Brain microvascular endothelial cell (primary cell): ENCODE data around the gene GDAP2.
"Not testable (repeated sequence)": the region's sequence is repeated elsewhere in the genome, so short reads cannot be mapped to it uniquely, and the experiment has no call there.

Experiments
- DNase-seq: peaks from one replicate; pipeline ENCODE4 v3.0.0-alpha.2; 2020
- H3K27ac ChIP-seq: fragments of 250-450 bp; sonication (Bioruptor Pico); 2 replicates; pipeline ENCODE4 v1.5.1; 2020; ENCODE audit warnings: mild to moderate bottlenecking, moderate library complexity
- H3K27me3 ChIP-seq: fragments of 250-450 bp; sonication (Bioruptor Pico); replicated peaks from 2 replicates; pipeline ENCODE4 v1.5.1; 2020; ENCODE audit warnings: mild to moderate bottlenecking
- H3K36me3 ChIP-seq: fragments of 250-450 bp; sonication (Bioruptor Pico); replicated peaks from 2 replicates; pipeline ENCODE4 v1.5.1; 2020; ENCODE audit warnings: mild to moderate bottlenecking
- H3K4me3 ChIP-seq: 2 replicates; pipeline ENCODE4 v1.5.1; 2011; ENCODE audit warnings: low read depth, mild to moderate bottlenecking, control low read depth, low read length, moderate library complexity
- CTCF ChIP-seq: IDR thresholded peaks from 2 replicates; pipeline ENCODE4 v1.5.1; 2011; ENCODE audit warnings: low read depth, mild to moderate bottlenecking, moderate library complexity, low read length, control low read depth, inconsistent platforms; ENCODE audit errors: missing control alignments
- in situ Hi-C: cut with HindIII; loops from 2 replicates; pipeline ENCODE4 v1.10.0; 2017; ENCODE audit warnings: low sequenced_read_pairs, low pct_ligation_motif_present

GDAP2 gene

GRCh38 chr1:117846674-117847425, 82.6 kb downstream of the GDAP2 start:
- no peaks in the 10 kb centered on the region for H3K36me3 ChIP-seq
- no peak for TF ChIP-seq CTCF
- H3K27me3 ChIP-seq: no peaks in the 10 kb centered on the region
- H3K4me3 ChIP-seq: no peak overlapping the region
- in situ Hi-C loops: no loop called here
- no peak overlapping the region for H3K27ac ChIP-seq
- DNase-seq: no peak

DNA sequence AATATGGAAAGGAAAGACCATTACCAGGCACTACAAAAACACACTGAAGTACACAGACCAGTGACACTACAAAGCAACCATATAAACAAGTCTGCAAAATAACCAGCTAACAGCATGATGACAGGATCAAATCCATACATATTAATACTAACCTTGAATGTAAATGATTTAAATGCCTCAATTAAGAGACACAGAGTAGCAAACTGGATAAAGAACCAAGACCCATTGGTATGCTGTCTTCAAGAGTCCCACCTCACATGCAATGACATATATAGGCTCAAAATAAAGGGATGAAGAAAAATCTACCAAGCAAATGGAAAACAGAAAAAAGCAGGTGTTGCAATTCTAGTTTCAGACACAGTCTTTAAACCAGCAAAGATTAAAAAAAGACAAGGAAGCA, 84.9 kb downstream of the GDAP2 start:
- H3K4me3 ChIP-seq, DNase-seq, H3K36me3 ChIP-seq, in situ Hi-C loops, H3K27me3 ChIP-seq, H3K27ac ChIP-seq: not testable (repeated sequence)

DNA sequence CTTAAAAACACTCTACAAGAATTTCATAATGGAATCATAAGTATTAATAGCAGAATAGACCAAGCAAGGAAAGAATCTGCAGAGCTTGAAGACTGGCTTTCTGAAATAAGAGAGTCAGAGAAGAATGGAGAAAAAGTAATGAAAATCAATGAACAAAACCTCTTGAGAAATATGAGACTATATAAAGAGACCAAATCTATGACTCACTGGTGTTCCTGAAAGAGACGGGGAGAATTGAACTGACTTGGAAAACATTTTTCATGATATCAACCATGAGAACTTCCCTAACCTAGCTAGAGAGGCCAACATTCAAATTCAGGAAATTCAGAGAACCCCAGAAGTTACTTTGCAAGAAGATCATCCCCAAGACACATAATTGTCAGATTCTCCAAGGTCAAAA, 85.6 kb downstream of the GDAP2 start:
- no peak for DNase-seq
- no peak overlapping the region for H3K27ac ChIP-seq
- TF ChIP-seq CTCF: no peak
- H3K27me3 ChIP-seq: no peaks in the 10 kb centered on the region
- no peak overlapping the region for H3K4me3 ChIP-seq
- no peaks in the 10 kb centered on the region for H3K36me3 ChIP-seq
- in situ Hi-C loops: no loop called here

GRCh38 chr1:117842408-117843170, 86.8 kb downstream of the GDAP2 start:
- peak; percentile 27 for DNase-seq
- peak; percentile 59 for TF ChIP-seq CTCF
- no peaks in the 10 kb centered on the region for H3K27me3 ChIP-seq
- in situ Hi-C loops: no loop called here
- no peak overlapping the region for H3K27ac ChIP-seq
- H3K36me3 ChIP-seq: no peaks in the 10 kb centered on the region
- no peak overlapping the region for H3K4me3 ChIP-seq

DNA sequence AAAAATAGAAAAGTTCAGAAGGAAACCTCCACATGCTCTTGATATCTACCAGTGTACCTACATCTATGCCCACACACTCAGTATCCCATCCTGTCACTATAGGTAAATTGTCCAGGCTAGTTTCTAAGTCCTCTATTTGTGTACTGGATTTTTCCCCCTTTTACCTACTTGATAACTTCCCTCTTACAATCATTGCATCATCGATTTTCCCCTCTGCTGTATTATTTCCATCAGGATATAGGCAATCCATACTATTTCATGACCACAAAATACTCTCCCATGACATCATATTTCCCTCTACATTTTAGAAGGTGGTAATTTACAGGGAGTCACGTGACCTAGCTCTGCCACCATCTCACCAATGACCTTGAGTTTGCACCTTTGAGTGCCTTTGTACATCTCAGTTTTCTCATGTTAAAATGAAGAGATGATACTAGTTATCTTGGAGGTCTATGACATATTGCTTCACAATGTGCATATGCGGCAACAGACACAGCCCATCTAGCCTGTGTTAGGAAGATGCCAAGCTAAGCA, 88.2 kb downstream of the GDAP2 start:
- no peak for DNase-seq
- H3K27me3 ChIP-seq: no peaks in the 10 kb centered on the region
- in situ Hi-C loops: no loop called here
- H3K27ac ChIP-seq: no peak overlapping the region
- no peak for TF ChIP-seq CTCF
- no peaks in the 10 kb centered on the region for H3K36me3 ChIP-seq
- no peak overlapping the region for H3K4me3 ChIP-seq

DNA sequence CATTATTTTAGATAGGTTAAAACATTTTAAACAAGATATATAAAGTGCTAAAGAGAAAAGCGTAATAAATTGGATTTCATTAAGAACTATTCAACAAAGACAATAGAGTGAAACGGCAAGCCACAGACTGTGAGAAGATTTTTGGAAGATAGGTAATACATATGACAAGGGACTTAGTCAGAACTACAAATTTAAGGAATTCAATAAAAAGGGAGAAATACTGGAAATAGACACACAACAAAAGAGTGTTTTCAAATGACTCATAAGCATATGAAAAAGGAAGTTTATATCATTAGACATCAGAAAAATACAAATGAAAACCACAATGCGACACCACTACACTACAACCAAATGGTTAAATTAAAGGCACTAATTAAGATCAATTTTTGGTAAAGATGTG, 90.5 kb downstream of the GDAP2 start:
- Histone ChIP-seq H3K27ac (peak overlapping the region; percentile 63), H3K36me3 (no peaks in the 10 kb centered on the region), H3K27me3 (no peaks in the 10 kb centered on the region), H3K4me3 (no peak overlapping the region)
- peak; percentile 30 for DNase-seq
- in situ Hi-C loops: no loop called here
- TF ChIP-seq CTCF: no peak
